HEK293T (cell line): ENCODE results near the gene PRPSAP1.

ENCODE experiments used
- ARNT ChIP-seq: fragments of 450-650 bp; IDR thresholded peaks from 2 replicates; pipeline ENCODE4 v1.6.1; 2017; ENCODE audit warnings: mild to moderate bottlenecking
- BHLHE40 ChIP-seq: fragments of 450-650 bp; IDR thresholded peaks from 2 replicates; pipeline ENCODE4 v1.6.1; 2016; ENCODE audit warnings: mild to moderate bottlenecking, moderate library complexity, borderline replicate concordance
- CTBP1 ChIP-seq: fragments of 450-650 bp; IDR thresholded peaks from 2 replicates; pipeline ENCODE4 v1.6.1; 2016; ENCODE audit warnings: borderline replicate concordance
- ELF4 ChIP-seq: fragments of 450-650 bp; IDR thresholded peaks from 2 replicates; pipeline ENCODE4 v1.6.1; 2017; ENCODE audit warnings: antibody characterized with exemption
- FOXA1 ChIP-seq: fragments of 450-650 bp; IDR thresholded peaks from 2 replicates; pipeline ENCODE4 v1.6.1; 2016; ENCODE audit warnings: mild to moderate bottlenecking
- FOXK2 ChIP-seq: fragments of 450-650 bp; IDR thresholded peaks from 2 replicates; pipeline ENCODE4 v1.6.1; 2016; ENCODE audit warnings: mild to moderate bottlenecking
- HDGF ChIP-seq: fragments of 450-650 bp; IDR thresholded peaks from 2 replicates; pipeline ENCODE4 v1.6.1; 2017; ENCODE audit warnings: antibody characterized with exemption, borderline replicate concordance
- LEF1 ChIP-seq: fragments of 450-650 bp; IDR thresholded peaks from 2 replicates; pipeline ENCODE4 v1.6.1; 2017; ENCODE audit warnings: mild to moderate bottlenecking, borderline replicate concordance
- NFRKB ChIP-seq: fragments of 450-650 bp; IDR thresholded peaks from 2 replicates; pipeline ENCODE4 v1.6.1; 2016; ENCODE audit warnings: mild to moderate bottlenecking, moderate library complexity
- PKNOX1 ChIP-seq: fragments of 450-650 bp; IDR thresholded peaks from 2 replicates; pipeline ENCODE4 v1.6.1; 2016
- SP1 ChIP-seq: fragments of 450-650 bp; IDR thresholded peaks from 2 replicates; pipeline ENCODE4 v1.6.1; 2017
- SUZ12 ChIP-seq: fragments of 450-650 bp; IDR thresholded peaks from 2 replicates; pipeline ENCODE4 v1.6.1; 2016; ENCODE audit warnings: mild to moderate bottlenecking
- TARDBP ChIP-seq: fragments of 450-650 bp; IDR thresholded peaks from 2 replicates; pipeline ENCODE4 v1.6.1; 2016
- ZNF384 ChIP-seq: fragments of 450-650 bp; IDR thresholded peaks from 2 replicates; pipeline ENCODE4 v1.6.1; 2016

DNA sequence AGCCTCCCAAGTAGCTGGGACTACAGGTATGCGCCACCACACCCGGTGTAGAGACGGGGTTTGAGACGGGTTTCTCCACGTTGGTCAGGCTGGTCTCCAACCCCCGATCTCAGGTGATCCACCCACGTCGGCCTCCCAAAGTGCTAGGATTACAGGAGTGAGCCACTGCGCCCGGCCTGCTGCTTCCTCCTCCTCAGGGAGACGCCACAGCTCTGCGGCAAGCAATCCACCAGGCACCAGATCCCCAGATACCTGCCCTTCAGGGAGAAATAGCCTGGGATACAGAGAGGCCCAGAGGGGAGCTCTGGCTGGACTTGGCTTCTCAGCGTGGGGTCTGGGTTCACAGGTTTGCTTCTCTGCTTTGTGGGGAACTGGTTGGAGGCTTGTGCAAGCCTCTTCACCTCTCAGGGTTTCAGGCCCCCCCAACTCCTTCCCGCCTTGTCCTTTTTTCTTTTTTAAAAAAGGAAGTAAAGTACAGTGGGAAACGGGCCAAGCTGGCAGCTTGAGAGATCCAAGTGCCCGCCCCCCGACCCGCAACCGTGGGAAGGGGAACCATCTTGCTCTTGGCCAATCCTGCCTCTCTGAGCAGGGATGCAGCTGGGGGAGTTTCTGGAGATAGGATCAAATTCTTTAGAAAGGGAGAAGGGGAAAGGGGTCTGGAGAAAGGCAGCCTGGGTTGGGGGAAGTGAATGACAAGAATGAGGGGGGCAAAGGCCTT, 28.1 kb upstream of the PRPSAP1 start:
- TF ChIP-seq ZNF384 (no peak), SUZ12 (no peak), NFRKB (no peak), SP1 (no peak), LEF1 (no peak), FOXA1 (no peak), ELF4 (no peak), HDGF (no peak), ARNT (no peak), BHLHE40 (no peak), PKNOX1 (no peak), FOXK2 (no peak), TARDBP (no peak), CTBP1 (no peak)
